Activated B cell treated with CpG ODN at 0.5 μM for 24 hours (primary cell): ENCODE results near the gene RPA1. TPM values are rescaled to one million over a fixed set of nuclear protein-coding genes. Genes with fewer than 3 reads are reported as not detected.
"Not testable (repeated sequence)": the region's sequence is repeated elsewhere in the genome, so short reads cannot be mapped to it uniquely, and the experiment has no call there.

Experiments used
- ATAC-seq: fragments of 200-7000 bp; cut with Tn5 transposase; one replicate; pipeline ENCODE4 v1.10.0; 2021; ENCODE audit warnings: low read depth, mild to moderate bottlenecking, moderate library complexity
- CTCF ChIA-PET: fragments of 350-600 bp; sonication (Branson Sonifier 250); formaldehyde crosslinking; loops from one replicate; lab custom pipeline; 2021; ENCODE audit warnings: antibody characterized with exemption; lab: Charles Lee
- POLR2A ChIA-PET: fragments of 350-600 bp; sonication (Branson Sonifier 250); formaldehyde crosslinking; loops from one replicate; lab custom pipeline; 2021; ENCODE audit warnings: antibody characterized with exemption; lab: Charles Lee
- DNase-seq: peaks from one replicate; pipeline ENCODE4 v3.0.0; 2022
- H3K27ac Mint-ChIP-seq: one replicate; pipeline ENCODE4 v1.8.0; 2020; ENCODE audit warnings: mixed read lengths
- H3K27me3 Mint-ChIP-seq: one replicate; pipeline ENCODE4 v1.8.0; 2021; ENCODE audit warnings: mixed read lengths
- H3K36me3 Mint-ChIP-seq: one replicate; pipeline ENCODE4 v1.8.0; 2021; ENCODE audit warnings: low read depth, mixed read lengths
- H3K4me1 Mint-ChIP-seq: one replicate; pipeline ENCODE4 v1.8.0; 2021; ENCODE audit warnings: mixed read lengths
- H3K4me3 Mint-ChIP-seq: one replicate; pipeline ENCODE4 v1.8.0; 2020; ENCODE audit warnings: mild to moderate bottlenecking, mixed read lengths
- H3K9me3 Mint-ChIP-seq: one replicate; pipeline ENCODE4 v1.8.0; 2020; ENCODE audit warnings: mixed read lengths
- CTCF ChIP-seq: fragments of 200-600 bp; IDR thresholded peaks from one replicate; pipeline ENCODE4 v1.8.0; 2022; ENCODE audit warnings: antibody characterized with exemption, mild to moderate bottlenecking
- intact Hi-C: fragments of 100-400 bp; cut with micrococcal nuclease; formaldehyde crosslinking; loops from one replicate; pipeline ENCODE4 v1.15.1; 2024
- total RNA-seq: library from RNA; stranded (reverse); gene quantifications from 2 replicates; pipeline ENCODE4 v1.2.3, GENCODE V29; 2022

The RPA1 gene
- total RNA-seq, 1 donor from 2014 or later, result 99.8 TPM

- ATAC-seq (no peak), DNase-seq (no peak)
- Mint-ChIP-seq H3K4me1 (no peaks in the 10 kb centered on the region), H3K4me3 (no peak overlapping the region), H3K27ac (no peak overlapping the region), H3K36me3 (peaks cover 76% of the 10 kb centered on the region), H3K9me3 (no peaks in the 10 kb centered on the region), H3K27me3 (no peaks in the 10 kb centered on the region)
- ChIA-PET CTCF (no interaction called here), POLR2A (interaction anchor here (0.5 to 0.7 kb wide), 3 partner anchors 27 to 723 kb away, joined by 3 to 6 read pairs (median 3); no protein-coding TSS in a partner anchor)
- TF ChIP-seq CTCF, result no peak
- intact Hi-C loops, result no loop called here
Observed at GRCh38 chr17:1888741-1889140, 58.9 kb downstream of the RPA1 start.

- Mint-ChIP-seq H3K27ac (no peak overlapping the region), H3K9me3 (no peaks in the 10 kb centered on the region), H3K36me3 (peaks cover 71% of the 10 kb centered on the region), H3K4me3 (no peak overlapping the region), H3K4me1 (no peaks in the 10 kb centered on the region), H3K27me3 (no peaks in the 10 kb centered on the region)
- ATAC-seq (no peak), DNase-seq (no peak)
- intact Hi-C loops, result no loop called here
- TF ChIP-seq CTCF, result no peak
- POLR2A ChIA-PET, result no interaction called here
- CTCF ChIA-PET, result no interaction called here
Observed at GRCh38 chr17:1890758-1891450, 61.1 kb downstream of the RPA1 start.

- intact Hi-C loops, result no loop called here
- H3K27me3 Mint-ChIP-seq, result no peaks in the 10 kb centered on the region
- POLR2A ChIA-PET, result no interaction called here
Observed at GRCh38 chr17:1894753-1895339, 65.0 kb downstream of the RPA1 start.

GRCh38 chr17:1895479-1895878, 65.7 kb downstream of the RPA1 start:
- POLR2A ChIA-PET, DNase-seq, H3K4me1 Mint-ChIP-seq, CTCF ChIA-PET, H3K4me3 Mint-ChIP-seq, H3K27ac Mint-ChIP-seq, H3K9me3 Mint-ChIP-seq, ATAC-seq, H3K27me3 Mint-ChIP-seq, intact Hi-C loops: not testable (repeated sequence)
- peaks cover 83% of the 10 kb centered on the region for H3K36me3 Mint-ChIP-seq

More at GRCh38 chr17:1894753-1895339, 65.0 kb downstream of the RPA1 start:
- no peak overlapping the region for H3K4me3 Mint-ChIP-seq
- no peak for DNase-seq
- no peaks in the 10 kb centered on the region for H3K4me1 Mint-ChIP-seq
- ATAC-seq, result no peak
- CTCF ChIA-PET, result no interaction called here
- H3K36me3 Mint-ChIP-seq, result peaks cover 86% of the 10 kb centered on the region
- H3K27ac Mint-ChIP-seq, result no peak overlapping the region
- no peak for TF ChIP-seq CTCF
- no peaks in the 10 kb centered on the region for H3K9me3 Mint-ChIP-seq

- DNase-seq (no peak), ATAC-seq (no peak)
- intact Hi-C loops, result no loop called here
- CTCF ChIA-PET, result no interaction called here
- TF ChIP-seq CTCF, result no peak
- Mint-ChIP-seq H3K27me3 (no peaks in the 10 kb centered on the region), H3K36me3 (peaks cover 74% of the 10 kb centered on the region), H3K27ac (no peak overlapping the region), H3K9me3 (no peaks in the 10 kb centered on the region), H3K4me3 (no peak overlapping the region), H3K4me1 (no peaks in the 10 kb centered on the region)
- POLR2A ChIA-PET, result interaction anchor here (0.7 kb wide), 1 partner anchor 496 kb away, joined by 4 read pairs; no protein-coding TSS in a partner anchor
Observed at GRCh38 chr17:1896243-1897104, 66.7 kb downstream of the RPA1 start.
